HepG2 (cell line): ENCODE measurements around the gene TMPRSS7. TPM values are rescaled to one million over a fixed set of nuclear protein-coding genes. Genes with fewer than 3 reads are reported as not detected.
A peak's percentile ranks its signal among the peaks of the same experiment; 100 is the strongest.

ENCODE experiments used
- ADNP ChIP-seq: sonication (generic); formaldehyde crosslinking; IDR thresholded peaks from 2 replicates; pipeline ENCODE4 v1.4.0; 2020; ENCODE audit warnings: missing genetic modification reagents
- AGO2 ChIP-seq: fragments of 200-400 bp; formaldehyde crosslinking; optimal IDR thresholded peaks from 2 replicates; pipeline ENCODE3; 2017; ENCODE audit warnings: mild to moderate bottlenecking, low read depth, low read length, moderate library complexity
- BORCS8-MEF2B ChIP-seq: sonication (generic); formaldehyde crosslinking; IDR thresholded peaks from 2 replicates; pipeline ENCODE4 v1.8.0; 2022; ENCODE audit warnings: mild to moderate bottlenecking, missing genetic modification reagents
- ELF4 ChIP-seq: sonication (generic); formaldehyde crosslinking; IDR thresholded peaks from 2 replicates; pipeline ENCODE4 v1.5.0; 2020; ENCODE audit warnings: missing genetic modification reagents, mild to moderate bottlenecking, moderate library complexity, borderline replicate concordance
- ISL2 ChIP-seq: sonication (generic); formaldehyde crosslinking; IDR thresholded peaks from 2 replicates; pipeline ENCODE4 v1.5.0; 2020; ENCODE audit warnings: missing genetic modification reagents
- JDP2 ChIP-seq: sonication (generic); formaldehyde crosslinking; IDR thresholded peaks from 2 replicates; pipeline ENCODE4 v1.8.1; 2022; ENCODE audit warnings: missing genetic modification reagents, borderline replicate concordance
- KMT2A ChIP-seq: sonication (generic); formaldehyde crosslinking; IDR thresholded peaks from 2 replicates; pipeline ENCODE4 v1.4.0; 2020; ENCODE audit warnings: missing genetic modification reagents
- MED13 ChIP-seq: sonication (generic); formaldehyde crosslinking; IDR thresholded peaks from 2 replicates; pipeline ENCODE4 v1.5.0; 2020; ENCODE audit warnings: missing genetic modification reagents
- RARG ChIP-seq: sonication (generic); formaldehyde crosslinking; IDR thresholded peaks from 2 replicates; pipeline ENCODE4 v1.4.0; 2020; ENCODE audit warnings: low read depth, mild to moderate bottlenecking, missing genetic modification reagents
- SIN3A ChIP-seq: IDR thresholded peaks from 2 replicates; pipeline ENCODE4 v1.6.1; 2011; ENCODE audit warnings: low read depth, mild to moderate bottlenecking, control low read depth, low read length, borderline replicate concordance
- ZEB1 ChIP-seq: IDR thresholded peaks from 2 replicates; pipeline ENCODE4 v1.6.1; 2012; ENCODE audit warnings: mild to moderate bottlenecking, low read depth, inconsistent platforms; ENCODE audit not compliant: insufficient replicate concordance
- ZFP36L2 ChIP-seq: sonication (generic); formaldehyde crosslinking; IDR thresholded peaks from 2 replicates; pipeline ENCODE4 v1.4.0; 2020; ENCODE audit warnings: missing genetic modification reagents
- ZKSCAN8 ChIP-seq: IDR thresholded peaks from 2 replicates; pipeline ENCODE4 v1.6.1; 2016; ENCODE audit warnings: borderline replicate concordance, missing genetic modification reagents, missing compliant biosample characterization
- ZNF230 ChIP-seq: sonication (generic); formaldehyde crosslinking; IDR thresholded peaks from 2 replicates; pipeline ENCODE4 v1.4.0; 2020; ENCODE audit warnings: mild to moderate bottlenecking, missing genetic modification reagents
- ZNF446 ChIP-seq: sonication (generic); formaldehyde crosslinking; IDR thresholded peaks from 2 replicates; pipeline ENCODE4 v1.5.0; 2020; ENCODE audit warnings: mild to moderate bottlenecking, missing genetic modification reagents
- ZNF543 ChIP-seq: sonication (generic); formaldehyde crosslinking; IDR thresholded peaks from 2 replicates; pipeline ENCODE4 v1.4.0; 2020; ENCODE audit warnings: mild to moderate bottlenecking, missing genetic modification reagents
- ZNF616 ChIP-seq: sonication (generic); formaldehyde crosslinking; IDR thresholded peaks from 2 replicates; pipeline ENCODE4 v1.5.0; 2020; ENCODE audit warnings: low read depth, mild to moderate bottlenecking, missing genetic modification reagents
- ZNF792 ChIP-seq: IDR thresholded peaks from 2 replicates; pipeline ENCODE4 v1.6.1; 2016
- polyA plus RNA-seq, 8 experiments: library from polyadenylated mRNA; depleted of rRNA in 3 of 8; stranded (reverse) in 7 of 8; unstranded in 1 of 8; fragments of >200 nt; fragmentation: Illumina TruSeq in 4 of 8; extraction: Trizol in 4 of 8; gene quantifications; 2 replicates each; pipeline versions ENCODE4 v1.2.1 to v1.2.3, GENCODE V29; 2011 to 2016; ENCODE audit warnings: low read depth in 4 of 8, missing spikeins in 1 of 8, mixed read lengths in 1 of 8; ENCODE audit not compliant: insufficient read depth in 1 of 8
- total RNA-seq, 5 experiments: library from RNA; depleted of rRNA; stranded (reverse); fragments of >200 nt; fragmentation: Illumina TruSeq; extraction: Trizol; gene quantifications; 2 replicates each; pipeline ENCODE4 v1.2.3, GENCODE V29; 2016; ENCODE audit warnings: low read depth in 1 of 5
- TF ChIP-seq, protein P1 (sequence below): IDR thresholded peaks from 2 replicates; pipeline ENCODE4 v1.6.1; 2016; ENCODE audit warnings: low read depth, missing genetic modification reagents, missing compliant biosample characterization
- TF ChIP-seq, protein P2 (sequence below): sonication (generic); formaldehyde crosslinking; IDR thresholded peaks from 2 replicates; pipeline ENCODE4 v1.8.0; 2022; ENCODE audit warnings: mild to moderate bottlenecking, missing genetic modification reagents, moderate library complexity
- TF ChIP-seq, protein P3 (sequence below): sonication (generic); formaldehyde crosslinking; IDR thresholded peaks from 2 replicates; pipeline ENCODE4 v1.4.0; 2020; ENCODE audit warnings: missing genetic modification reagents

TMPRSS7 gene
- total and polyA plus RNA-seq, 2 of the 13 experiments (the other 11 are each of a cell fraction or from before 2014, with no cell fraction given) = not detected

DNA sequence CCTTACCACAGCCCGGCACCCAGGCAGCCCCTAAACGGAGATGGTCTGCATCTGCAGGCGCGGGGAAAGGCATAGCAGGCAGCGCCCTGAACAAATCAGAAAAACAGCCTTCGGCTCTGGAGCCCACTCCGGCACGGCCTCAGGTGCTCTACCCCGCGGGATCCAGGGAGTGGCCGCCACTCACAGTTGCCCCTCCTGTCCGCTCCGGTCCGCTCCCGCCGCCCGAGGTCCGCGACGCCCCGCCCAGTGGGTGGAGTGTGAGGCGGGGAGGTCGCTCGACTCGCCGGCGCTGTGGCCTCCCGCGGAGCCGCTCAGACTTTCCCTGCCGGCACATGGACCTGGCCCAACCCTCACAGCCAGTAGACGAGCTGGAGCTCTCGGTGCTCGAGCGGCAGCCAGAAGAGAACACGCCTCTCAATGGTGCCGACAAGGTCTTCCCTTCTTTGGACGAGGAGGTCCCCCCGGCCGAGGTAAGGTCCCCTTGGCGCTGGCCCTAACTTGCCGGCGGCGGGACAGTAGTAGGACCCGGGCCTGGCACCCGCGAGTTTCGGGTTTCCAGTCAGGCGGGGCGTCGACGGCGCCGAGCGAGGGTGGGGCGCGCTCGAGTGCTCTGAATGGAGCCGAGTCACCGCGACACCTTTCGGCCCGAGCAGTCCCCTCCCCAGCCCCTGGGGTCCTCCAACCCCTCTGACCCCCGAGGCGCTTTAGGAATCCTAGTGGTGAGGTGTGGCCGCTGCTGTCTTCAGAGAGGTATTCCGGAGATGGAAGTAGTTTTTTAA is 51.7 kb downstream of the TMPRSS7 start, which contains the start of gene C3orf52 (continued):
- TF ChIP-seq, protein P1, sequence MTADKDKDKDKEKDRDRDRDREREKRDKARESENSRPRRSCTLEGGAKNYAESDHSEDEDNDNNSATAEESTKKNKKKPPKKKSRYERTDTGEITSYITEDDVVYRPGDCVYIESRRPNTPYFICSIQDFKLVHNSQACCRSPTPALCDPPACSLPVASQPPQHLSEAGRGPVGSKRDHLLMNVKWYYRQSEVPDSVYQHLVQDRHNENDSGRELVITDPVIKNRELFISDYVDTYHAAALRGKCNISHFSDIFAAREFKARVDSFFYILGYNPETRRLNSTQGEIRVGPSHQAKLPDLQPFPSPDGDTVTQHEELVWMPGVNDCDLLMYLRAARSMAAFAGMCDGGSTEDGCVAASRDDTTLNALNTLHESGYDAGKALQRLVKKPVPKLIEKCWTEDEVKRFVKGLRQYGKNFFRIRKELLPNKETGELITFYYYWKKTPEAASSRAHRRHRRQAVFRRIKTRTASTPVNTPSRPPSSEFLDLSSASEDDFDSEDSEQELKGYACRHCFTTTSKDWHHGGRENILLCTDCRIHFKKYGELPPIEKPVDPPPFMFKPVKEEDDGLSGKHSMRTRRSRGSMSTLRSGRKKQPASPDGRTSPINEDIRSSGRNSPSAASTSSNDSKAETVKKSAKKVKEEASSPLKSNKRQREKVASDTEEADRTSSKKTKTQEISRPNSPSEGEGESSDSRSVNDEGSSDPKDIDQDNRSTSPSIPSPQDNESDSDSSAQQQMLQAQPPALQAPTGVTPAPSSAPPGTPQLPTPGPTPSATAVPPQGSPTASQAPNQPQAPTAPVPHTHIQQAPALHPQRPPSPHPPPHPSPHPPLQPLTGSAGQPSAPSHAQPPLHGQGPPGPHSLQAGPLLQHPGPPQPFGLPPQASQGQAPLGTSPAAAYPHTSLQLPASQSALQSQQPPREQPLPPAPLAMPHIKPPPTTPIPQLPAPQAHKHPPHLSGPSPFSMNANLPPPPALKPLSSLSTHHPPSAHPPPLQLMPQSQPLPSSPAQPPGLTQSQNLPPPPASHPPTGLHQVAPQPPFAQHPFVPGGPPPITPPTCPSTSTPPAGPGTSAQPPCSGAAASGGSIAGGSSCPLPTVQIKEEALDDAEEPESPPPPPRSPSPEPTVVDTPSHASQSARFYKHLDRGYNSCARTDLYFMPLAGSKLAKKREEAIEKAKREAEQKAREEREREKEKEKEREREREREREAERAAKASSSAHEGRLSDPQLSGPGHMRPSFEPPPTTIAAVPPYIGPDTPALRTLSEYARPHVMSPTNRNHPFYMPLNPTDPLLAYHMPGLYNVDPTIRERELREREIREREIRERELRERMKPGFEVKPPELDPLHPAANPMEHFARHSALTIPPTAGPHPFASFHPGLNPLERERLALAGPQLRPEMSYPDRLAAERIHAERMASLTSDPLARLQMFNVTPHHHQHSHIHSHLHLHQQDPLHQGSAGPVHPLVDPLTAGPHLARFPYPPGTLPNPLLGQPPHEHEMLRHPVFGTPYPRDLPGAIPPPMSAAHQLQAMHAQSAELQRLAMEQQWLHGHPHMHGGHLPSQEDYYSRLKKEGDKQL = no peak
- peak; percentile 43; the same call in 1 of the 2 replicates for TF ChIP-seq ZNF446 (CRISPR knock-in tag)
- TF ChIP-seq ZFP36L2 = no peak
- no peak; the same call in 1 of the 2 replicates for TF ChIP-seq BORCS8-MEF2B
- TF ChIP-seq, protein P2, sequence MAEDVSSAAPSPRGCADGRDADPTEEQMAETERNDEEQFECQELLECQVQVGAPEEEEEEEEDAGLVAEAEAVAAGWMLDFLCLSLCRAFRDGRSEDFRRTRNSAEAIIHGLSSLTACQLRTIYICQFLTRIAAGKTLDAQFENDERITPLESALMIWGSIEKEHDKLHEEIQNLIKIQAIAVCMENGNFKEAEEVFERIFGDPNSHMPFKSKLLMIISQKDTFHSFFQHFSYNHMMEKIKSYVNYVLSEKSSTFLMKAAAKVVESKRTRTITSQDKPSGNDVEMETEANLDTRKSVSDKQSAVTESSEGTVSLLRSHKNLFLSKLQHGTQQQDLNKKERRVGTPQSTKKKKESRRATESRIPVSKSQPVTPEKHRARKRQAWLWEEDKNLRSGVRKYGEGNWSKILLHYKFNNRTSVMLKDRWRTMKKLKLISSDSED = no peak
- no peak for TF ChIP-seq SIN3A
- no peak for TF ChIP-seq MED13 (CRISPR knock-in tag)
- no peak for TF ChIP-seq ISL2
- peak; percentile 78; the same call in 1 of the 2 replicates for TF ChIP-seq ZNF792 (CRISPR knock-in tag)
- no peak for TF ChIP-seq KMT2A (CRISPR knock-in tag)
- TF ChIP-seq JDP2 (CRISPR knock-in tag) = no peak
- TF ChIP-seq ZNF543 (CRISPR knock-in tag) = no peak
- TF ChIP-seq AGO2 = no peak
- TF ChIP-seq ZNF230 = peak; percentile 53; the same call in 1 of the 2 replicates
- no peak for TF ChIP-seq ZEB1
- TF ChIP-seq ELF4 (CRISPR knock-in tag) = no peak
- TF ChIP-seq ZKSCAN8 (CRISPR knock-in tag) = no peak
- no peak for TF ChIP-seq RARG (CRISPR knock-in tag)
- TF ChIP-seq ADNP (CRISPR knock-in tag) = no peak
- TF ChIP-seq, protein P3, sequence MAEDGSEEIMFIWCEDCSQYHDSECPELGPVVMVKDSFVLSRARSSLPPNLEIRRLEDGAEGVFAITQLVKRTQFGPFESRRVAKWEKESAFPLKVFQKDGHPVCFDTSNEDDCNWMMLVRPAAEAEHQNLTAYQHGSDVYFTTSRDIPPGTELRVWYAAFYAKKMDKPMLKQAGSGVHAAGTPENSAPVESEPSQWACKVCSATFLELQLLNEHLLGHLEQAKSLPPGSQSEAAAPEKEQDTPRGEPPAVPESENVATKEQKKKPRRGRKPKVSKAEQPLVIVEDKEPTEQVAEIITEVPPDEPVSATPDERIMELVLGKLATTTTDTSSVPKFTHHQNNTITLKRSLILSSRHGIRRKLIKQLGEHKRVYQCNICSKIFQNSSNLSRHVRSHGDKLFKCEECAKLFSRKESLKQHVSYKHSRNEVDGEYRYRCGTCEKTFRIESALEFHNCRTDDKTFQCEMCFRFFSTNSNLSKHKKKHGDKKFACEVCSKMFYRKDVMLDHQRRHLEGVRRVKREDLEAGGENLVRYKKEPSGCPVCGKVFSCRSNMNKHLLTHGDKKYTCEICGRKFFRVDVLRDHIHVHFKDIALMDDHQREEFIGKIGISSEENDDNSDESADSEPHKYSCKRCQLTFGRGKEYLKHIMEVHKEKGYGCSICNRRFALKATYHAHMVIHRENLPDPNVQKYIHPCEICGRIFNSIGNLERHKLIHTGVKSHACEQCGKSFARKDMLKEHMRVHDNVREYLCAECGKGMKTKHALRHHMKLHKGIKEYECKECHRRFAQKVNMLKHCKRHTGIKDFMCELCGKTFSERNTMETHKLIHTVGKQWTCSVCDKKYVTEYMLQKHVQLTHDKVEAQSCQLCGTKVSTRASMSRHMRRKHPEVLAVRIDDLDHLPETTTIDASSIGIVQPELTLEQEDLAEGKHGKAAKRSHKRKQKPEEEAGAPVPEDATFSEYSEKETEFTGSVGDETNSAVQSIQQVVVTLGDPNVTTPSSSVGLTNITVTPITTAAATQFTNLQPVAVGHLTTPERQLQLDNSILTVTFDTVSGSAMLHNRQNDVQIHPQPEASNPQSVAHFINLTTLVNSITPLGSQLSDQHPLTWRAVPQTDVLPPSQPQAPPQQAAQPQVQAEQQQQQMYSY (CRISPR knock-in tag) = peak; percentile 58; the same call in 1 of the 2 replicates
- TF ChIP-seq ZNF616 = no peak
